Measurements from ENCODE around the gene DDX54. TPM values are rescaled to one million over a fixed set of nuclear protein-coding genes. Genes with fewer than 3 reads are reported as not detected.
A peak's percentile ranks its signal among the peaks of the same experiment; 100 is the strongest.

DDX54 gene, protein sequence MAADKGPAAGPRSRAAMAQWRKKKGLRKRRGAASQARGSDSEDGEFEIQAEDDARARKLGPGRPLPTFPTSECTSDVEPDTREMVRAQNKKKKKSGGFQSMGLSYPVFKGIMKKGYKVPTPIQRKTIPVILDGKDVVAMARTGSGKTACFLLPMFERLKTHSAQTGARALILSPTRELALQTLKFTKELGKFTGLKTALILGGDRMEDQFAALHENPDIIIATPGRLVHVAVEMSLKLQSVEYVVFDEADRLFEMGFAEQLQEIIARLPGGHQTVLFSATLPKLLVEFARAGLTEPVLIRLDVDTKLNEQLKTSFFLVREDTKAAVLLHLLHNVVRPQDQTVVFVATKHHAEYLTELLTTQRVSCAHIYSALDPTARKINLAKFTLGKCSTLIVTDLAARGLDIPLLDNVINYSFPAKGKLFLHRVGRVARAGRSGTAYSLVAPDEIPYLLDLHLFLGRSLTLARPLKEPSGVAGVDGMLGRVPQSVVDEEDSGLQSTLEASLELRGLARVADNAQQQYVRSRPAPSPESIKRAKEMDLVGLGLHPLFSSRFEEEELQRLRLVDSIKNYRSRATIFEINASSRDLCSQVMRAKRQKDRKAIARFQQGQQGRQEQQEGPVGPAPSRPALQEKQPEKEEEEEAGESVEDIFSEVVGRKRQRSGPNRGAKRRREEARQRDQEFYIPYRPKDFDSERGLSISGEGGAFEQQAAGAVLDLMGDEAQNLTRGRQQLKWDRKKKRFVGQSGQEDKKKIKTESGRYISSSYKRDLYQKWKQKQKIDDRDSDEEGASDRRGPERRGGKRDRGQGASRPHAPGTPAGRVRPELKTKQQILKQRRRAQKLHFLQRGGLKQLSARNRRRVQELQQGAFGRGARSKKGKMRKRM
- total RNA-seq, result 97.0 TPM

DNA sequence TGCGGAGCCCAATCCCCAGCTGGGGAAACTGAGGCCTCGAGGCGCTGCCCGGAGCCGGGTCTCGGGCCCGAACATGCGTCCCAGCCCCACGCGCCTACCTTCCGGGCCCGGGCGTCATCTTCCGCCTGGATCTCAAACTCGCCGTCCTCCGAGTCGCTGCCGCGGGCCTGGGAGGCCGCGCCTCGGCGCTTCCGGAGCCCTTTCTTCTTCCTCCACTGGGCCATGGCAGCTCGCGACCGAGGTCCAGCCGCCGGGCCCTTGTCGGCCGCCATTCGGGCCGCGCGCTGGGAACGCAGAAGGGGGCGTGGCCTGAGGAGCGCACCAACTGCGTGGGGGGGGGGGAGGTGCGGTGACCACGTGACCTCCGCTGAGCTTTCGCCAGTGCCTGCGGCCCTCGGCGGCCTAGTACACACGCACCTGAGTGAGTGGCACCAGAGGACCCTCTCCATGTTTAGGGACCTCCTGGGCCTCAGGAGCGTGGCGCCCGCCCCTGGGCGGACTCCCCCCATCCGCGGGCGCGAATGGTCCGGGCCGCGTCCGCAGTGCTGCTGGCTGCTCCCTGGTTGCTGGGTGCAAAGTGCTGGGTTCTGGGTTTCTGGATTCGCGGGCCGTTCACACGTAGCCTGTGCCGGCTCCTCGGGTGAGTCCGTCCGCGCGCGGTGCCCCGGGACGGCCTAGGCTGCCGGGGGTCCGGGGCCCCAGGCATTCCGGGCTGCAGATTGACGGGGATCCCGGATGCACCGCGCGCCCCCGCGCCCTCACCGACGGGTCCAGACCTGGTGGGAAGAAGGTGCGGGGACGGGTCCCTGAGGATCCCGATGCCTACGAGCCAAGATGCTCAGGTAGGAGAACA, at the start of gene DDX54, which contains the start of gene RITA1:
Gene DDX54, minus strand, starts transcription at position 299 of the 853 bp plus-strand sequence. Its CDS starts 27 bp downstream, at position 272.
Gene RITA1, plus strand, starts transcription at position 542 of the 853 bp plus-strand sequence. CDS start 1,026 bp downstream, outside the sequence.
- Histone ChIP-seq H3K9me3 (no peaks in the 10 kb centered on the region), H3K36me3 (peaks cover 7 to 13% of the 10 kb centered on the region in 2 donors), H3K27me3 (no peaks in the 10 kb centered on the region), H3K4me1 (peaks cover 11 to 20% of the 10 kb centered on the region in 2 donors), H3K27ac (peak within 1 kb of the TSS; percentile 89 to 96), H3K4me3 (peak within 1 kb of the TSS; percentile 74 to 84)
- peak in 1 of 2 donors; percentile 86 for DNase-seq (ENCODE audit: low spot score in 2 of 2)
- TF ChIP-seq, protein P1, sequence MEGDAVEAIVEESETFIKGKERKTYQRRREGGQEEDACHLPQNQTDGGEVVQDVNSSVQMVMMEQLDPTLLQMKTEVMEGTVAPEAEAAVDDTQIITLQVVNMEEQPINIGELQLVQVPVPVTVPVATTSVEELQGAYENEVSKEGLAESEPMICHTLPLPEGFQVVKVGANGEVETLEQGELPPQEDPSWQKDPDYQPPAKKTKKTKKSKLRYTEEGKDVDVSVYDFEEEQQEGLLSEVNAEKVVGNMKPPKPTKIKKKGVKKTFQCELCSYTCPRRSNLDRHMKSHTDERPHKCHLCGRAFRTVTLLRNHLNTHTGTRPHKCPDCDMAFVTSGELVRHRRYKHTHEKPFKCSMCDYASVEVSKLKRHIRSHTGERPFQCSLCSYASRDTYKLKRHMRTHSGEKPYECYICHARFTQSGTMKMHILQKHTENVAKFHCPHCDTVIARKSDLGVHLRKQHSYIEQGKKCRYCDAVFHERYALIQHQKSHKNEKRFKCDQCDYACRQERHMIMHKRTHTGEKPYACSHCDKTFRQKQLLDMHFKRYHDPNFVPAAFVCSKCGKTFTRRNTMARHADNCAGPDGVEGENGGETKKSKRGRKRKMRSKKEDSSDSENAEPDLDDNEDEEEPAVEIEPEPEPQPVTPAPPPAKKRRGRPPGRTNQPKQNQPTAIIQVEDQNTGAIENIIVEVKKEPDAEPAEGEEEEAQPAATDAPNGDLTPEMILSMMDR (IDR thresholded peaks at IDR 0.05), result no peak
- intact Hi-C loops (cut with DNase I), result loop anchor here (1.0 to 10.0 kb wide), 6 partner anchors 8 to 779 kb away; partner anchors contain the start of genes PLBD2, RBM19 and SDSL

DNA sequence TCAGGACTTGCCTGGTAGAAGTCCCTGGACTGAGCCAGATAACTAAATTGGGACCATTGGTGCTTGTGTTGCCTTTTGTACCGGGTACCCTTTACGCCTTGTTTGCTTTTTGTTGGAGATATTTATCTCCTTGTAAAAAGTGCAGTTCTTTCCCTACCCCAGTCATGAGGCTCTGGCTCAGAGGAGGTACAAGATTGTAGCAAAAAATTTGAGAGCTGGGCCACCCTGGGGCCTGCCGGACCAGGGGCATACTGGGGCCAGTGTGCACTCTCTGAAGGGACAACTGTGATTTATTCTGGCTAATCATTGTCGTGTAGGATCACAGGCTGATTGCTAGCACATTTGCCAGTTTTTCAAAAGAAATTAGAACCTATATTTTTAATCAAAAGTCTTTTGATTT, 49.2 kb upstream of the DDX54 start:
- Histone ChIP-seq H3K9me3 (no peaks in the 10 kb centered on the region), H3K27me3 (no peaks in the 10 kb centered on the region), H3K36me3 (peaks cover 18 to 20% of the 10 kb centered on the region in 2 donors), H3K4me3 (no peak overlapping the region), H3K4me1 (peaks cover 34 to 78% of the 10 kb centered on the region in 2 donors), H3K27ac (peak overlapping the region; percentile 94 to 95)
- intact Hi-C loops (cut with DNase I), result no loop called here
- TF ChIP-seq, protein P1 (IDR thresholded peaks at IDR 0.05), result no peak
- no peak for DNase-seq (ENCODE audit: low spot score in 2 of 2)

DNA sequence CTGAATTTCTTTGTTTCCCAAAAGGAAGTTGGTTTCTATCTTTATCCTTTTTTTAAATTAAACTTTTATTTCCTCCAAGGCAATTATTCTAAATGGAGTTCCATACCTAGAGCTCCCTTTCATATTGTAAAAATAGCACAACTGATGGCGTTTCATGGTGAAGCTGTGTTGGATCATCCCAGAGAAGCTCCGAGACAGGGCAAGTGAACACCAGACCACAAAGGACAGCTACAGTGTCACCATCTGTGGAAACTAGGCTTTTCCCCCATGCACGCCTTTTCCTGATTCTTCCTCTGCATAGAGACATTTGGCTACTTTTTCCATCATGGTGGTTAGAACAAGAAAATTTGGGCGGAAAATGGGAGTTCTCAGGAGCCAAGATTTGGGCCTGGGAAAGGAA, 48.7 kb upstream of the DDX54 start:
- H3K4me1 ChIP-seq, result peaks cover 35 to 79% of the 10 kb centered on the region in 2 donors
- no peaks in the 10 kb centered on the region for H3K27me3 ChIP-seq
- intact Hi-C loops (cut with DNase I), result no loop called here
- TF ChIP-seq, protein P1 (IDR thresholded peaks at IDR 0.05), result no peak
- peak in 1 of 2 donors; percentile 52 for DNase-seq (ENCODE audit: low spot score in 2 of 2)
- no peaks in the 10 kb centered on the region for H3K9me3 ChIP-seq
- H3K36me3 ChIP-seq, result peaks cover 20 to 22% of the 10 kb centered on the region in 2 donors
- peak overlapping the region; percentile 94 to 95 for H3K27ac ChIP-seq
- H3K4me3 ChIP-seq, result no peak overlapping the region

DNA sequence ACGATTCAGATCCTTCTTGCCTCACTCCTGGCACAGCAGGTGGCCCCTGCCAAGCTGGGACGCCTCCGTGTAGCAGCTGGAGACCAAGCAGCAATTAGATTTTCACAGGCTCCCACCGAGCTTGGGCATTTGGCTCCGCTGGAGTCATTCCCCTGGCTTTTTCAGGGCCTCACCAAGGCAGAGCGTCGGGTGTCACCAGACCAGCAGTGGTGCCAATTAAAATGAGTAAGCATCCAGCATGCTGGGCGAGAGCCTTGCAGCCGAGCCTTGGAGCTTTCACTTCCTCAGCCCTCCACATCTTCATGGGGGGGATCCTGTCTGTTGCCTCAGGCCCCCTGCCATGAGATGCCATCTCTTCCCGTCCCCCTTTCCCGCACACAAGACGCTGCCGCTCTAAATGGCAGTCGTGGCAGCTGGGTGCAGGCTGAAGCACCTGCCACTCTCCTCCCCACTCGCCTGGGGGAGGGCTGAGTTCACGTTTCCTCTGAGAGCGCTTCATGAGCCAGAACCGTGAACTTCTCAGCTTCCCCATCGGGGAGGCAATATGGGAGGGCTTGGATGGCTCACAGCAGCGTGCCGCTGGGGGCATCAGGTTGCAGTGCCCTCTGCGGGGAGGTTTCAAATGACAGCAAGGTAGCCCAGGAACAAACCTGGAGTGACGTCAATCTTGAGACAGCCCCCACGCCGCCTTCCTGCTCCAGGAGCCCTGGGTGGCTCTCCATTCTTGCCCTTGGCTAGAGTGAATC, 47.7 kb upstream of the DDX54 start:
- Histone ChIP-seq H3K36me3 (peaks cover 20 to 31% of the 10 kb centered on the region in 2 donors), H3K27ac (peak overlapping the region; percentile 94 to 95), H3K9me3 (no peaks in the 10 kb centered on the region), H3K4me1 (peaks cover 36 to 79% of the 10 kb centered on the region in 2 donors), H3K27me3 (no peaks in the 10 kb centered on the region), H3K4me3 (peak overlapping the region; percentile 23 to 55)
- TF ChIP-seq, protein P1 (IDR thresholded peaks at IDR 0.05), result peak in 2 of 3 experiments; percentile 16 to 27
- intact Hi-C loops (cut with DNase I), result no loop called here
- peak in 1 of 2 donors; percentile 89 for DNase-seq (ENCODE audit: low spot score in 2 of 2)
